CD4-positive, alpha-beta T cell treated with Interferon gamma for 1 hour (primary cell): ENCODE data around the gene APOA1.

Experiments used
- DNase-seq: peaks from one replicate; pipeline ENCODE4 v3.0.0-alpha.2; 2020

The APOA1 gene

DNA sequence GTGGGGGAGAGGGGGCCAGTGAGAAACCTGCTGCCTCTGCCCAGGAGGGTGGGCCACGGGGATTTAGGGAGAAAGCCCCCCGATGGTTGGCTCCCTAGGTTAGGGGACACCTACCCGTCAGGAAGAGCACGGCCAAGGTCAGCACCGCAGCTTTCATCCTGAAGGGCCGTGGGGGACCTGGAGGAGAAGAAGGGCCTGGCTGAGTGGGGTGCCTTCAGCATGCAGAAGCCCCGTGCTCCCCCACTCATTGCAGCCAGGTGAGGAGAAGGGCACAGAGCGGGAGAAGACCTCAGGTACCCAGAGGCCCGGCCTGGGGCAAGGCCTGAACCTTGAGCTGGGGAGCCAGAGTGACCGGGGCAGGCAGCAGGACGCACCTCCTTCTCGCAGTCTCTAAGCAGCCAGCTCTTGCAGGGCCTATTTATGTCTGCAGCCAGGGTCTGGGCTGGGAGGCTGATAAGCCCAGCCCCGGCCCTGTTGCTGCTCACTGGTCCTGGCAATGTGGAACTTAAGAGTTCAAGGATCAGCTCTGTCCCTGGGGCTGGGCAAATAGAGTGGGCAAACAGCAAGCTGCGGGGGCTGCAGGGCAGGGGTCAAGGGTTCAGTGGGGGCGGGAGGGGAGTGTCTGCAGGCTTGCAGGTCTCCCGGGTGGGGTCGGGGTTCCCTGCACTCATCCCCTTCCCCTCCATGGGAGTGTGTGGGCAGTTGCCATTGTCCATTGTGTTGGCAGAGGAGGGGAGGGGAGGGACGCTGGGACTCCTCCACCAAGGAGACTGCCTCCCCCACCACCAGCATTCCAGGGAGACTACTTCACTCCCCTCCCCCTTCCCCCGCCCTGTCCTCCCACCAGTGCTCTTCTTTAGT lies at the start of gene APOA1:
Gene APOA1, minus strand, starts transcription at position 392 of the 861 bp plus-strand sequence. Its CDS starts 235 bp downstream, at position 157.
- DNase-seq, result no peak

DNA sequence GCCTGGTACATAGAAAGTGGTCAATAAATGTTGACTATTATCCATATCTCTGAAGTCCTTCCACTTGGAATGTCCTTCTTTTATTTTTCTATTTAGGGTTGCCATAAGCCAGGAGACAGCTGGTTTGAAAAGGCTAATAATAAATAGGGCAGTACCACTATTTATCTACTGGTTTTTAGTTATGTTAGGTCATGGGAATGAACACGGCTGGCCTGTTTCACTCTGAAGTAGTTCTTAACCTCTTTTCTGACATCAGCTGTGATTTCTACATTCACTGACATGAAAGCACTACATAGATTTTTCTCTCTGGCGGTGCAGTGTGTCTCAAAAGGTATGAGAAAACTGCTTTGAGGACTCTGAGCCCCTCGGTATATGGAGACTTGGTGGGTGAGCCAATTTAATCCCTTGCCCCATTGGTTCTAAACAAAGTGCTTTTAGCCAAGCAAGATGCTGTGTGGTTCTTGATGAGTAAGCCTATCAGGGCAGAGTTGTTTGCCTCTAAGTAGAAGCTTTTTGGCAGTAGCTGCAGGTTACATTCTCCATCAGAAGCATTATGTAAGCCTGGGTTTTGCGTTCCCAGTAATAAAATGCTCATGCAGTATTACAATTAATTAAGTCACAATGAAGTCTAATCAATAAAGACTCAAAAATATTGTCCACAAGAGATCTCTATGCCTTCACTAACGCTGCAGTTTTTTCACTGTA lies 48.7 kb upstream of the APOA1 start:
- no peak for DNase-seq

DNA sequence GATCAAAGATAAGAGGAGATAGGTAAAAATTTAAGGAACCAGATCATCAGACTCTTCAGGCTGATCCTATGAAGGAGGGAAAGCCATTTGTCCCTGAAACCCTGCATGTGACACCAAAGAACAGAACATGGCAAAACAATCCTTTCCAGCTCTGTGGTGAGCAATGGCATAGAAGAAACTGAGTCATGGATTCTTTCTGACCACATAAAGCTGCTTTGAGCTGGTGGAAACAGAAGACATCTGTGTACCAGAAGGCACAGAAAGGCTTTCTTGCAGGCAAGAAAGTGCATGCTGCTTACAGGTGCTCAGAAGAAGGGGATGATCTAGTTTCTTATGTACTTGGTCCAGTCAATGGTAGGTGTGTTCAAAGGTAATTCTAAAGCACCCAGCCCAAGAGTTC lies 45.0 kb upstream of the APOA1 start:
- DNase-seq, result no peak

DNA sequence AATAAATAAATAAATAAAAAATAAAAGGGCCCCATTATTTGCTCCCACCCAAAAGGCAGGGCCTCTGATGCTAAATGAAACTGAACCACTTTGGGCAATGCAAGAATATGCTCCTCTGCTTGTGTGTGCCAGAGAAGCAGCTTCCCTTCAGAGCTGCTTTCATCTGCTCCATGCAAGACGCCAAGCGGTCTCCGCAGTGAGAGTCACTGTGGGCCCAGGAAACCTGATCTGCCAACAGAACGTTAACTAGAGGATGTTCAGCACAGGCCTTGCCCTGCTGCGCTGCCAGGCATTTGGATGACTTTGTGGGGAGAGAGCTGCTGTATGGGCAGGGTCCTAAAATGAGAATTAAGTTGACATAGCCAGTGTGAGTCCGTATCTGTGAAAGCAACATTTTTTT lies 43.7 kb upstream of the APOA1 start:
- no peak for DNase-seq

DNA sequence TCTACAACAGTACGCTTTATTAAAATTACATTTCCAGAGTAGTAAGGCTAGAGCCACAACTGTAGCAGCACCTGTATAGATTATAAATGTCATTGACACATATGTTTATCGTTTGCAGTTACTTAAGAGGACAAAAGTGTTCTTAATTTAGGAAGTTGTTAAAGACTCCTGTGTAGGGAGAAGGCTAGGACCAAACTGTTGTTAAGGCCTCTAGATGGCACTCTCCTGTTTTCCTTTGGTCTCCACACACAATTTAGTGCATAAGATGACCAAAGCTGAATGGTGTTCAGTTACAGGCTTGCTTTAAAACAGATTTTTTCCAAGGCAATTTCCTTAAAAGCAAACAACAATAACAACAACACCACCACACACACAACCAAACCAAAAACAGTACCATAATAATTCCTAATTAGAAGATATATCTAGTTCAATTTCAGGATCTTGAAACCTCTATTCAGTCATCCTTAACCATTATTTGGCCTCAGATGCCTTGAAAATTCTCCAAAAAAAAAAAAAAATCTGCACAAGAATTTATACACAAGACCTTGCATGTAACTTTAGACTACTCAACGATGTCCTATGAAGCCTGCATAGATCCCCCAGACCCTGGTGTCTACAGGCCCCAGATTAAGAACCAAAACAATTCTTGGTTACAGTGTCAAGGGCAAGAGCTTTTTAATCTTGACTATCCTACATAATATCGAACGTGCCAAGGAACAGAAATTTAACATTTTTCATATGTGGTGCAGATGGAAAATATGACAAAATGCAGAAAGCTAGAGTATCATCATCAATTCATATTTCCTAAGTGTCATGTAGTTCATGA lies 42.6 kb upstream of the APOA1 start:
- DNase-seq, result no peak

DNA sequence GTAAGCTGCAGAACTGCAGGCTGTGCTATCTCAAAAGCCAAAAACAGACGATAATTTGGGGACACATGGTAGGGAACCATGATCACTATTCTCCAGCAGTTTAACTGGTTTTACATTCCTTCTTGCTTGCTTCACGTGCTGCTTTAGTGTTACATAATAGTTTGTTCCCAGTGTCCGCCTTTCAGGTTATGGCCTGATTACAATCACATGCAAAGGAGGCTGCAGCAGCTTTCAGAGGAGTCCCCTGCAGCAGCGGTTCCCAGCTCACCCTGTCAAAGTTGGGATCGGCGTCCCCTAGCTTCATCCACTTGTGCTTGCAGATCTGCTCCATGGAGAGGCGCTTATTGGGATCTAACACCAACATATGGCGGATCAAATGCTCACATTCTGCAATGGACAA lies 39.2 kb upstream of the APOA1 start:
- no peak for DNase-seq

DNA sequence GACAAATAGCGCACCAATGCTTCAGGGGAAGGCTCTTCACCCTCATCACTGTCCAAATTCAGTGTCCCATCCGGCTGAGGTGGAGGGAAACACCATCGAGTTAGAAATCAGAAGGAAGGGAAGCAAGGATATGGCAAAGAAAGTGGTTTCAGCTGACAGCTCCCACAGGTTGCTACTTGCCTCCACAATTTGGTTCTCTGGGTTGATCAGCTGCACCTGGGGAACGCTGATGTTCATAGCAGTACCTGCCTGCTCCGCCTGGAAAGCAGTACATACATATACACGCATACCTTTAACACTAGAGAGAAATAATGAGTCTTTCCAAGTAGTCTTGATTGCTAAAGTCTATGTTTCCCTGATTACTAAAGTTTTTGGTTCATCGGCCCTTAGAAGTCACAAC lies 37.8 kb upstream of the APOA1 start:
- no peak for DNase-seq

DNA sequence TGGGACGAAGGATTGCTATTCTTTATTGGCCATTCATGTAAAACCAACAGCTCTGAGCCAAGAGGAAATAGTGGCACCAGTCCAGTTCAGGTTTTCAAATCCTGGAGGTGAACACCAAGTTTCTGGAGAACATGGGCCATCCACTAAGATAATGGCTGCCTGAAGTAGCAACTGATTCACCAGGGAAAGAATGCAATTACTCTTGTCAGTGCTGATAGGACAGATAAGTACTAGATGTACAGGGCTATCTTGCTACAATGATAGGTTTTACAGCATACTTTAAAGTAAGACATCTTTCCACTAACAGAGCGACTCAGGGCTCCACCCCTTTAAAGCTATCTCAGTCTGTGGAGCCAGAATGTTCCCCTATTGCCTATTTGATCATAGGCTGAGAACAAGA lies 36.8 kb upstream of the APOA1 start:
- DNase-seq, result no peak

DNA sequence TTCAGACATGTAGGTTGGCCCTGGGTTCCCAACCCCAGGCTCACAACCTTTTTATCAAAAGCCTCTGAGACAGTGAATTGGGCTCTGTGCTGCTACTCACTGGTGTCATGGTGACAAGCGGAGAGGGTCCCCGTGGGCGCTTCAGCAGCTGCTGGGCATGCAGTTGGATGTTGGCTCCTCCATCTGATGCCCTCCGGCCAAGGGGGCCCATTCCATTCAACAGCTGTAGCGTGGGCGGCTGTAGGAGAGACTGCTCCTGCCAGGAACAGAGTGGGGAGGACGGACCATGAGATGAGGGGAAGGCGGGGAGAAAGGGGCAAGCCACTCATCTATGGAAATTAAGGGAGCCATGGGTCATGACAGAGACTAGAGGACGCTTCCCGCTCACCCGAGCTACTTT lies 36.0 kb upstream of the APOA1 start:
- DNase-seq, result no peak

DNA sequence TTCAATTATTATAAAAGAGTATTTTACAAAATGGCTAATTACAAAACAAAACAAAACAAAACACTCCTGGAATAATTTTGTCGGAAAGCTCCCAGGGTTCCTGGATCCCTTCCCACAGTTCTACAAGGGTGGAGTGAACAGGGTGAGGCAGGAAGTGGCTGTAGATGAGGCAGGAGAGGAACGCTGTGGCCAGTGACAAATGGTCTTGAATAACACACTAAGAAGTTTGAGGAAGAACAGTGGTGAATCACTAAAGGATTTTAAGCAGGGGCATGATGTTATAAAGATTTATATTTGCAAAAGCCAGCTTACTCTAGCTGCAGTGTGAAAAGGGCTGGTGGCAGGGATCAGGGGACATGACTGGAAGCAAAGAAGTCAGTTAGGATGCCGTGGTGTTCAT lies 33.8 kb upstream of the APOA1 start:
- DNase-seq, result no peak

DNA sequence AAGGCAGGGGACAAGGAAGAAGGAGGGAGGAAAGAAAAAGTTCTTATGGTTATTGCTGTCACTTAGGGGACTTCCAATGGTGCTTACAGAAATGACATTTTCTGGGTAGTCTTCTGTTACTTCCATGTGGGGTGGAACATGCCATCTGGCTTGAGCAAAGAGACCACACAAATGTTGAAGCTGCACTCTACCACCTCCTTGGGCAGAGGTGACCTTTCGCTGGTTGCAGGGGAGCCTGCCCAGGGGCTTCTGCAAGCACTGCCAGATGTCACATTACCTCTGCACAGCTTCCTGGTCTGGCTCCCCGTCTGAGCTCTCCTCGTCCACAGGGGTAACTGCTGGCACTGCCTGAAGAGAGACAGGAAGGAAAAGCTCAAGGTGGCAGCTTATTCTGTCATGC lies 32.6 kb upstream of the APOA1 start:
- DNase-seq, result no peak

DNA sequence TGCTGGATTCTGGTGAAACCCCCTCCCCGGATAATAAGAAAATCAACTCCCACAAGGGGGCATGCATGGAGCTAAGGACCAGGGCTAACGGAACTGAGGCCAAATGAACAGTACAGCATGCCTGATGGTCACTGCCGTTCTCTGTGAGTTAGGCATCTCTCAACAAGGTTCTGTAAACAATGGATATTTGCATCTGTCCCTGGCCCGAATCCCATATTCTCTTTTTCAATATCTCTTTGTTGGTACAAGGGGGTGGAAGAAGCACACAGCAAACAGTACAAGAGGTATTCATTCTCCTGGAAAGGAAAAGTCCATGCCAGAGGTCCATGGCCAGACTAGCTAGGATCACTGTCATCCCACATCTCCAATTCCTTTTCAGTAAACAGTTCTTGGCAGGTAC lies 32.2 kb upstream of the APOA1 start:
- DNase-seq, result no peak

DNA sequence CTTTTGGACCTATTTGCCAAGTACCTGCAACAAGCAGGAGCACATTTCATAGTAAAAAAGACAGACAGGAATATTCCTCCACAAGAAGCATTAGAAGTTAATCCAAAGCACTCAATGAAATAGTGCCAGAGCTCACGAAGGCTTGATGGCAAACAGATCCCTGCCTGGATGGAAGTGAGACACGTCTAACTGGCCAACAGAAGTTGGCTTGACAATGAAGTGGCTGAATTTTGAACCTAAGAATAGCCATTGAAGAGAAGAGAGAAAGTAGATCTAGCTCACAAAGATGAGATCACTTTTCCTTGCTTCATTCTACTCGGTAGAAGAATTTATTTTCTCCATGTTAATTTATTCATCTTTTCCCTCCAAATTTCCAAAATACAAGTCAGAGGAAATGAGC lies 30.6 kb upstream of the APOA1 start:
- DNase-seq, result no peak

DNA sequence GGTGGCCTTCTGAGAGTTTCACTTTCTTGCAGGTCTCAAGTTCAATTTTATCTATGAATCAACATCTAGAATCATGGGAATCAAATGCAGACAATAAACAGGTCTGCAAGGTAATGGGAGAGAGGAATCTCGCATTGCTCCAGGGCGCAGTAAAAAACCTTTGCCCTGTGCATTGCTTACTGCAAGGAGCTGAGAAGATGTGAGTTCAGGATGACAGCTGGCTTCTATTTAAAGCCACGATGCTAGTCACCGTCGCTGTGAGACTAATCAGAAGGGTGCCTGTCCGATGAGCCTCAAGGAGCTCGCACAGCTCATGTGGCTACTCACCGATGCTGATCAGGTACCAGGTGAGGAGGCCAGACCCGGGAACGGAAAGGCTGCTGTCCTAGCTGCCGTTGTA lies 30.2 kb upstream of the APOA1 start:
- no peak for DNase-seq

DNA sequence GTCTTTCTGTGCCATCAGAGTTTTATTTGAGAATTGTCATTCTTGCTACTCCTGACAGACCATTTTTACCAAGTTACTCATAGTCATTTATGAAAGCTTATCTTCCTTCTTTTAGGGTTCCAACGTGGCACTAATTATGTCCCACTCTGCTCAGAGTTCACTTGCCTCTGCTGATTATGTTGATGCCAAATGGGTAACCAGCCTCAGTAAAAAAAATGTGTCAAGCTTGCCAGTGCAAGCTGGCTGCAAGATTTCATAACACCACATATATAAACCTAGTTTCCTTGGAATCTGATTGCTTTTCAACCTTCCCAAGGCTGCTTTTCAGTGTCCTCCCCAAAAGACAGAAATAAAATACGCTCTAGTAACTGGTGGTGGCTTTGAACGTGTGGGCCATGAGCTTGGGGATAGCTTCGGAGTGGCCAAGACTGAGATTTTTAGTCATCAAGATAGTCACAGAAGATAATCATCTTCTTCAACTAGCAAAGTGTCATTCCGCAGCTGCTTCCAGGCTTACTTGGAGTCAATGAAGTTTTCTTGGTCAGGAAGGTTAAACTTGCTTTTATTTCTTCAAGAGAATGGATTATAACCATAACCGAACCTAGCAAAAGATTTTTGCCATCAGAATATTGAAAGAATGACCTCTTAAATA lies 29.5 kb upstream of the APOA1 start:
- DNase-seq, result no peak

DNA sequence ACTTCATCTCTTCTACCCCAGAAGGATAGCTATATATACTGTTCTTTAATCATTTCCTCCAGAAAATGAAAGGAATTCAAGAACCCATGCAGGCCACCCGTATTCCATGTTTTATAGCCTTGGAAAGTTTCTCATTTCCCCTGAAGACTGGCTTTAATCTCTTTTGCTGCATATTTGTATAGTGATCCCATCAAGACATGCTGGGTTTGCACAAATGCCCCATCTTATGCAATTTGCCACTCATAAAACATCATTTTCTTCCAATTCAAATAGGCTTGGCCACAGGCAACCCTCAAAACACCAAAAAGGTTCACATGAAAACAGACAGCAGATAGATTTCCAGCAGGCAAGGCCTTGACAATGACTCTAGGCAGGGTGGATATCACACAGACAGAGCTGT lies 28.3 kb upstream of the APOA1 start:
- DNase-seq, result no peak

DNA sequence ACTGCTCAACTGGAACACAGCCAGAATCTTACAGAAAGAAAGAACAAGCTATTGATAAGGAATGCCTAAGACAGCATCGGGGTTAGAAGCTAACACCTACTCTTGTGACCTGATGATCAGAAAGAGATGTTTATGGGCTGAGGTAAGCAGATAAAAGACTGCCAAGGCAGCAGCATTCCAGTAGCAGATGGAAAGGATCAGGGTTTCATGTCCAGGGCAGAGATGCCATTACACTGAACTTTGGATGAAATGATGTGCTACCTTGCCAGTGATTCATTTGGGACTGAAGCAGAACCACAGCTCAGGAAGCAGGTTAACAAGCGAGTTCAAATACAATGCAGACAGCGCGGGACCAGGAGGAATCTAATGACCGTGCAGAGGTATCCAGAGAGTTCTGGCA lies 27.1 kb upstream of the APOA1 start:
- DNase-seq, result no peak

DNA sequence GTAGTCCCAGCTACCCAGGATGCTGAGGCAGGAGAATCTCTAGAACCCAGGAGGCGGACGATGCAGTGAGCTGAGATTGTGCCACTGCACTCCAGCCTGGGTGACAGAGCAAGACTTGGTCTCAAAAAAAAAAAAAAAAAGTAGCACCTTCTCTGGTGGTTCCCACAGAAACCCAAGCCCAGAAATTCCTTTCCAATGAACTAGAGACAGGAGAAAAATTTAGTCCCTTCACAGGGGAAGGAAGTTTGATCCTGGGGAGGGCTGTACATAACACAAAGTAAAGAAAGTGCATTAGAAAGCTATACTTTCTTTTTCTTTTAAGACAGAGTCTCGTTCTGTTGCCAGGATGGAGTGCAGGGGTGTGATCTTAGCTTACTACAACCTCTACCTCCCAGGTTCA lies 25.5 kb upstream of the APOA1 start:
- DNase-seq, result no peak

DNA sequence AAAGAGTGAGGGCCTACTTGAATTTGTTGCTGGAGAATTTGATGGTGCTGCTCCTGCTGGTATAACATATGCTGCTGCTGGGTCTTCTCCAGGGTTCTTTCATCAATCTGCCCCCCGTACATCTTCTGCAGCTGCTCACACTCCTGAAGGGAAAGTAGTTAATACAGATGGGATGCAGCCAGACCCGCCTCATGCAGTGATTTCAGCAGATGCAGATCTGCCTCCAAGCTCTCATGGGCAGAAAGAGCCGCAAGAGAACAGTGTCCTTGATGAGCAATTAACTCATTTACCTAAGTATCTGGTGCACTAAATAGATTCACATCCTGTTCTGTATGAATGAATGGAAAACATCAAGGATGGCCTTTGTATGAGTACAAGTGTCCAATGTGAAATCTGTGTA lies 24.8 kb upstream of the APOA1 start:
- no peak for DNase-seq

DNA sequence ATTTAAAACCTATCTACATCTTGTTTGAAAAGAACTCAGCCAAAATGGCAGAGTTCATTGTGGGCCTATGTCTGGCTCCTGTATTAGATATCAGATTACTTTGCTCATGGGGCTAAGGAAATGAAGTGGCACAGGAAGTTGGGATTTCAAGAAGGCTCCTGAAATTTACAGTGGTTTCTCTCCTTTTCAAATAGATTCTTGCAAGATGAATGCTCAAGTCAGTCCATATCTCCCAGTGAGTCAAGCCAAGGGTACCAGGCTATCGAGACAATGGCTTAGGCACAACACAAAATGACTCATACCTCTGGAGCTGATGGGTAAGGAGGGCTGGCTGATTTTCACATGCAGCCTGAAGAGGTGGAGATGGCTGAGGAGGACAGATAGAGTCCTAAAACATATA lies 24.1 kb upstream of the APOA1 start:
- no peak for DNase-seq

DNA sequence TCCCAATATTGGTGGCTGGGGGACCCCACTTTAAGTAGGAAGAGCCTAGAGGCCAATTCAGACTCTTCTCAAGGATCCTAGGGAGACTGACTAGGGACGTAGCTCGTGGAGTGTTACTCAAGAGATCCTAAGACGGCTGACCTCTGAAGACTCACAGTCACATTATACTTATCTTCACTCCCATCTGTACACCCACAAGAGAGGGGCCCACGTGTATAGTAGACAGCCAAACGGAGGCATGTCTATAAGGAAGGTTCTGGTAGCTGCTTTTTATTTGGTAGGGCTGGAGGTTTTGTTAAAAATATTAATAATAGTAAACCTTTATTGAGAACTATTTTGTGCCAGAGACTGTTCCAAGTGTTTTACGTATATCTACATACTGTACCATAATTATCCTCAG lies 22.9 kb upstream of the APOA1 start:
- no peak for DNase-seq

DNA sequence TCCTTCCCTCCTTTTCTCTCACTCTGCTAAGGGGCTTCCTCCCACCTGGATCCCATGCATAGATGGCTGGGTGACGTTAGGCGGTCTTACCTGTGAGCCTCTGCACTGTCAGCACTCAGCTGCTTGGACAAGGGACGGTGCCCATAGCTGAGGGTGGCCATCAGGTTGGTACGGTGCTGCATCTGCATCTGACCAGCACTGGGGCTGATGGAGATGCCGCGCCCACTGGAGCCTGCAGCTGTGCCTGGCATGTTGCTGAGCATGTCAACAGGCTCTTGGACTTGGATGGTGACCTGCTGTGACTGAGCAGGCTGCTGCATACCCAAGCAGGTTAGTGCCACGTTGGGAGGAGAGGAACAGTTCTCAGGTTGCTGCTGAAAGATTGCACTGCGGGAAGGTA lies 21.8 kb upstream of the APOA1 start:
- DNase-seq, result no peak

DNA sequence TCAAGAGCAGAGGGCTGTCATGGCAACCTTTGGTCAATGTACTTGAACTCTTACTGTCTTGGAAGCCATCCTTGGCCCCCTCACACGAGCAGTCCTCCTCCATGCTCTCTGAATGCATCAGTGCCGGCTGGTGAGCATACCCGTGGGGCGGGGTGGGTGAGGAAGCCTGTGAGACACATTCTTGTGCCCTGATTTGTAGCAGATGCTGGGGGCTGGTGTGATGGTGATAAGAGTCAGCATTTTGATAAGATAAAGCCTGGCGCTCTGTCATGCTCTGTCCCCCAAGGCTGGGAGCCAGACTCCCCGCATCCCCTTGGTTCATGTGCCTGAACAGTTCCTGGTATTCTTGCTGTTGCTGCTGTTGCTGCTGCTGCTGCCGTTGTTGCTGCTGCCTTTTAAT lies 20.5 kb upstream of the APOA1 start:
- no peak for DNase-seq
